ENCODE measurements around the gene MTG2.

MTG2 gene

GRCh38 chr20:62163986-62164762 is 18.7 kb upstream of the MTG2 start:
- no peak for DNase-seq

- DNase-seq, result no peak
Observed at GRCh38 chr20:62164879-62165761, 17.7 kb upstream of the MTG2 start.

GRCh38 chr20:62165762-62166399 is 16.9 kb upstream of the MTG2 start:
- DNase-seq, result no peak

DNA sequence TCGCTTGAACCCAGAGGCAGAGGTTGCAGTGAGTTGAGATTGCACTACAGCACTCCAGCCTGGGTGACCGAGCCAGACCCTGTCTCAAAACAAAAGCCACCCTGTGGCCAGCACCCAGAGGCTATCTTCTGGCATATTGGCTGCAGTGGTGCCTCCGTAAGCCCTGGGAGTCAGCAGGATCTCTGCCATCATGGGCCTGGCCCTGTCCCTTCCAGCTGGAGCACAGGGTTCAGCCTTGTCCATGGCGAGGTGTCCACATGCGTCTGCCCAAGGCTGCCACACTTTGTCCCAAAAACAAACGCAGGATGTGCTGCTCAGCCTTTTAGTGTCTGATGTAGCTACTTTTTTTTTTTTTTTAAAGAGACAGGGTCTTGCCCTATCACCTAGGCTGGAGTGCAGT is 15.4 kb upstream of the MTG2 start:
- no peak for DNase-seq

- no peak for DNase-seq
Observed at GRCh38 chr20:62168061-62168460, 14.8 kb upstream of the MTG2 start.

DNA sequence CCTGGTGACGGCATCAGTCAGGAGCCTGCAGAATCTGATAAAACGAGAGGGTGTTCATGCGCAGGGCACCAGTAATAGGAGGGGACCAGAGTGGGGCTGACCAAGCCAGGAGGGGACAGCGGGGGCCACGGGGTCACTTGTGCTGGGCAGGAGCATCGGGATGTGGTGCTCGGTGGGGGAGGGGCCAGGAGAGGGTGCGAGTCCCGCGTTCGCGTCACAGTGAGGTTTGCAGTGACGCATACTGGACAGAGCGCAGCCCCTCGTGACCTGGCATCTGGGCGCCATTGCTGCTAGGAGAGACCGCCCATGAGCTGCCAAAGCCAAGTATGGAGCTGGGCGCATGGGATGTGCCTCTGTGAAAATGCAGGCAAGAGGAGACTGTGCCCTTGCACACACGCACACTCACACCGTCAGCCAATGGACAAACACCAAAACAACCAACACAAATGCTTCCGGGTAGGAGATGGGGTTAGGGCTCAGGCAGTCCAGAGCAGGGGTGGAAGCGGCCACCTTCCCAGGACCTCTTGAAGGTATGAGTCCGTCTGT is 13.9 kb upstream of the MTG2 start:
- no peak for DNase-seq

- no peak for DNase-seq
Observed at GRCh38 chr20:62170536-62170935, 12.3 kb upstream of the MTG2 start.

GRCh38 chr20:62171245-62171644 is 11.6 kb upstream of the MTG2 start:
- no peak for DNase-seq

- DNase-seq, result no peak
Observed at GRCh38 chr20:62172666-62173065, 10.2 kb upstream of the MTG2 start.

DNA sequence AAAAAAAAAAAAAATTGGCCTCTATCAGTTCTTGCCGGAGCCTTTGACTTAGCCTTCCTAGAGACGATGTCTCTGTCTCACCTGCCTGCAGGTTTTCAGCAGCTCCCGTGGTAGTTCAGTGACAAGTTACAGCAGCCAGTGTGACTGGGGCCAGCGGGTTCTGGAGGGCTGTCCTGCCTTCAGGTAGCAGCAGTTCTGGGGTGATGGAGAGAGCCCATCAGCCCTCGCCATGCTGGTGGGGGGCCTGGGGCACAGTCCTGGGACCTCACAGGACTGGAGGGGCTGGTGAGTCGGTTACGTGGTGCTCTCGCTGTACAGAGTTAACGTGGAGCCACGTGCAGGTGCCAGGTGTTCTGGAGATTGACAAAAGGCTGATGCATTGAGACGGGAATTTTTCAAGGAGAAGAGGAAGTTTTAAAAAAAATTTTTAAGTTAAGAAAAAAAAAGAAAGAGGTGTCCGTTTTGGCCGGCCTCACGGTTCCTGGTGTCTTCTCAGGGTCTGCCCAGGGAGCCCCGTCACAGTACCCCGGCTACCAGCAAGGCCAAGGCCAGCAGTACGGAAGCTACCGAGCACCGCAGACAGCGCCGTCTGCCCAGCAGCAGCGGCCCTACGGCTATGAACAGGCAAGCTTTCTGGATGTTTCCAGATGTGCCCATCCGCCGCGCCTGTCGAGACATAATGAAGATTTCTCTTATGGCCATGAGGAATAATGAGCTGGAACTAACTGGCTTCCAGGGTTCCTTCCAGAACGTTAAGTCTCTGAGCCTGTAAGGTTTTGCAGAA is 8.6 kb upstream of the MTG2 start:
- DNase-seq, result no peak

DNA sequence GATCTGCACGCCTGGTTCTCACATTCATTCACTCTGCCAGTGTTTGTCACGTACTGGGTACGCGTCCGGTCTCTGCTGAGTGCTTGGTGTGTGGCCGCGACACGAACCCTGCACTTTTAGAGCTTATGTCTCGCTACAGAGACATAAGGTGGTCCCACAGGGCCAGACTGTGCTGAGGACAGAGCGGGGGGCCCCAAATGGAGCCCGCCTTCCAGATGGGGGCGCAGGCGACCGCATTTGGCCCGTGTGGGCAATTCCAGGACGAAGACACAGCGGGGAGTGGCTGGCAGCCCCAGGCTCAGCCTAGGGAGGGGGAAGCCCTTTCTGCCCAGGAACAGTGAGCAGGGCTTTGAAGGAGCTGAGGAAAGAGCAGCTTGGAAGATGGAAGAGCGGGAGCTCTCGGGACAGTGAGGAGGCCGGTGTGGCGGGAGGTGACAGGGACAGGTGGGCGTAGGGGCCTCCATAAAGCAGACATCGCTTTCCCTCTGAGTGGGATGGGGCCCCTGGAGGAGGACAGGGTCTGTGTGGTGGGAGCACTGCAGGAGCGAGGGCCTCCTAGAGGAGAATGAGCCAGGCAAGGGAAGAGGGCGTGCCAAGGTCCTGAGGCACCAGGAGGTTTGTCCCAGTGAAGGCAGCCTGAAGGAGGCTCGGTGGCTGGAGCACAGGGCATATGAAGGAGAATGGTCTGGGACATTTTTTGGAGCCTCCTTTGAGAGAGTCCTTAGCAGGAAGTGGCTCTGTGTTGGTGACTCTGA is 7.8 kb upstream of the MTG2 start:
- no peak for DNase-seq

DNA sequence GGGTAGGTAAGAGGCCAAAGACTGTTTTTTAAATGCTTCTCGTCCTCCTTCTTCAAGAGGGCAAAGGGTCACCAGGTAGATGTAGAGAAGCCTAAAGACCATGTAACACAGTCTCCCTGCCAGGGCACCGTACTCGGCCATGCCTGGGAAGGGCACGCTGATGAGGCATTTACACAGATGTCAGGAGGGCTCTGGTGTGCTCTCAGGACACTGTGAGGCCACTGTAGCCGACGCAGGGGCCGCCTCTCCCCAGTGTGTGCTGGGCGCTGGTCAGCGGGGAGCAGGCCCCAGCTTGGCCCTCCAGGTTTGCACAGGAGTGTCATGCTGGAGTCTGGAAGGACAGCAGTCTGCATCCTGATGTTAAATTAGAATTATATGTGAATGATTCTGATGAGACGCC is 7.1 kb upstream of the MTG2 start:
- DNase-seq, result no peak

- no peak for DNase-seq
Observed at GRCh38 chr20:62176866-62177265, 6.0 kb upstream of the MTG2 start.

DNA sequence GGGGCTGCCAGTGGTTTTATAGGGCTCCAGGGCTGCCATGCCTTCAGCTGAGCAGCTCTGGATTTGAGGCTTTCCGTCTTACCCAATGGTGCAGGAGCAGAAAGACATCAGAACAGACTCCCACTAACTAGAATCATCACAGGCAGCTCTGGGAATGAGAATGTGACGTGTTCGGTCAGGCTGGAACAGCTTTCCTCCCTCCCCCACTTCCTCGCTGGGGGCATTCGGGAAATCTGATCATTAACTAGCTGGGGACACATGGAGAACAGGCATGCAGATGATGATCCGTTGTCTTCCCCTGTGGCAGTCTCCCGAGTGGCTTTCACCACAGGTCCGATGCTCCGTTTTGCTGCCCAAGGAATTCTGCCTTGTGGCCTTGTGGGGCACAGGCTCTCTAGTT is 5.5 kb upstream of the MTG2 start:
- DNase-seq, result no peak

GRCh38 chr20:62178316-62179161 is 4.3 kb upstream of the MTG2 start:
- no peak for DNase-seq

DNA sequence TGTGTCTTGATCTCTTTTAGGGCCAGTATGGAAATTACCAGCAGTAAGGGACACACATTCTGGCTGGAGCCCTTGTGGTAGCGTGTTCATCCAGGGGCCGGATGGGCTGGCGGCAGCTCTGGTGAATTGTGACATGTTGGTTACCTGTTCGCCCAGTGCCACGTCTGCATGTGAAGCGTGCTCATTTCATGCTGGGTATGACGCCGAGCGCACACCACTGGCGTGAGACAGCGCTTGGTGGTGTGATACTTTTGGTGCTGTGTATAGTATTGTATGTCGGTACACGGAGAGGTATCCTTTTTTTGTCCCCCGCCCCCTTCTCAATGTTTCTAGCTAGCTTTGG is 3.7 kb upstream of the MTG2 start:
- no peak for DNase-seq

- DNase-seq, result no peak
Observed at GRCh38 chr20:62181808-62182207, 1.0 kb upstream of the MTG2 start.

DNA sequence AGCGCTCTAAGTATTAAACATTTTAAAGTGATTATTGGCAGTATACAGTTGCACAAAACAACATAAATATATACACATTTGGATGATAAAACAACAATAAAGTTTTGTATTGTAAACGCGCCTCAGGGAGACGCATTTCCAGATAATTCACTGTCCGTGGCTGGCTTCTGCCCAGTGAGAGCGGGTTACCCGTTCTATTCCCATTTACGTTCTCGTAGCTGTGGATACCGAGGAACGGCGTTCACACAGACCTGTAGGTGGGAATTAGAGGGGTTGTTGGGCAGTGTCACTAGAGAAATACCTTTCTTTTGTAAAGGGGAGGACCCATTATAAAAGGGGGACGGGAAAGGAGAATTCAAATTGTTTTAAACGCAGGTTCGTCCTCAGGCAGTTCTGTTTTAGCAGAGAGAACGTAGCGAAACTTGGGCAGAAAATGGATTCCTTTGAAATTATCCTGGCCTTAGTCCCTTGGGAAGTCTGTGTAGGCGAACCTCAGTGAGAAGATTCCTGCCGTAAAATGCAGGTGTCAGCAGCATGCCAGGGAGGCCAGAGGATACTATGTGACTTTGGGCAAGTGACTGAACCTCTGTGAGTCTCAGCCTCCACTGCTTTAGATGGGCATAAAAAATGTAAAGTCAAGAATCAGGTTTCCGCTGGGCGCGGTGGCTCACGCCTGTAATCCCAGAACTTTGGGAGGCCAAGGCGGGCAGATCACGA is 756 bp downstream of the MTG2 start:
- DNase-seq, result no peak

GRCh38 chr20:62186096-62186426 is 3.2 kb downstream of the MTG2 start:
- no peak for DNase-seq

All from 8988T (cell line).